ENCODE data around the gene PTPRN2.
"Not testable (repeated sequence)": the region's sequence is repeated elsewhere in the genome, so short reads cannot be mapped to it uniquely, and the experiment has no call there.

PTPRN2 gene

DNA sequence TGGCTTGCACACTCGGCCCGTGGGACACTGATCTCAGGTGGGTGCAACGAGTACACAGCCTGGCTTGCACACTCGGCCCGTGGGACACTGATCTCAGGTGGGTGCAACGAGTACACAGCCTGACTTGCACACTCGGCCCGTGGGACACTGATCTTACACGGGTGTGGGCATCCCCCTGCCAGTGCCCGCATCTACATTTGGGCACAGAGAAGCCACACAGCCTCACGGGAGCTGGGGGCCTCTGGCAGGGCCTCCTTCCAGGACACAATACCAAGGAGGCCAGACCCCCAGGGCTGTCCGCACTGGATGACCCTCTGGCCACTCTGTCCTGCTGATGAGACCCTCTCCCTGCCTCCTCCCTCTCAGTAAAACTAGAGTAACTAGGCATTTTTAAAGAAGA, 920.4 kb downstream of the PTPRN2 start:
- CTCF ChIA-PET, result no interaction called here
- TF ChIP-seq NFRKB (IDR thresholded peaks at IDR 0.05) (no peak), ZNF384 (IDR thresholded peaks at IDR 0.05) (no peak), PKNOX1 (IDR thresholded peaks at IDR 0.05) (no peak), CTBP1 (IDR thresholded peaks at IDR 0.05; ENCODE audit: borderline replicate concordance) (no peak)
- DNase-seq (ENCODE audit: extremely low spot score), result no peak
- POLR2A ChIA-PET, result no interaction called here

DNA sequence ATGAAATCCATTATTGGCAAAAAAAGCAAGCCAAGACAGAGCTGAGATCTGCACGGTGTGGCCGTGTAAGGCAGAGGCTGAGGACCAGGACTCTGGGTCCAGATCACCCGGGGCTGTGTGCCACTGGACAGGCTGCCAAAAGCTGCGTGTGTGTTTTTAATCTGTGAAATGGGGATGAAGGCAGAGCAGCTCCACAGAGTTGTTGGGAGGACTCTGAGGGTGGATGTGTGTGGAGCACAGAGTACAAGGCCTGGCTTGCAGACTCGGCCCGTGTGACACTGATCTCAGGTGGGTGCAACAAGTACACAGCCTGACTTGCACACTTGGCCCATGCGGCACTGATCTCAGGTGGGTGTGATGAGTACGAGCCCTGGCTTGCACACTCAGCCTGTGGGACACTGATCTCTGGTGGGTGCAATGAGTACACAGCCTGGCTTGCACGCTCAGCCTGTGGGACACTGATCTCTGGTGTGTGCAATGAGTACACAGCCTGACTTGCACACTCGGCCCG, 921.0 kb downstream of the PTPRN2 start:
- POLR2A ChIA-PET, result no interaction called here
- CTCF ChIA-PET, result no interaction called here
- DNase-seq (ENCODE audit: extremely low spot score), result no peak
- TF ChIP-seq CTBP1 (IDR thresholded peaks at IDR 0.05; ENCODE audit: borderline replicate concordance), result no peak
- TF ChIP-seq SP1 (IDR thresholded peaks at IDR 0.05), result no peak
- TF ChIP-seq HDGF (IDR thresholded peaks at IDR 0.05; ENCODE audit: borderline replicate concordance), result no peak
- no peak for TF ChIP-seq ZNF384 (IDR thresholded peaks at IDR 0.05)
- no peak for TF ChIP-seq L3MBTL2 (conservative IDR thresholded peaks at IDR 0.05)
- no peak for TF ChIP-seq TARDBP (IDR thresholded peaks at IDR 0.05)
- TF ChIP-seq BHLHE40 (IDR thresholded peaks at IDR 0.05; ENCODE audit: borderline replicate concordance), result no peak
- TF ChIP-seq FOXM1 (IDR thresholded peaks at IDR 0.05; ENCODE audit: borderline replicate concordance), result no peak
- TF ChIP-seq NFRKB (IDR thresholded peaks at IDR 0.05), result no peak
- TF ChIP-seq LEF1 (IDR thresholded peaks at IDR 0.05; ENCODE audit: borderline replicate concordance), result no peak
- no peak for TF ChIP-seq ARNT (IDR thresholded peaks at IDR 0.05)
- no peak for TF ChIP-seq PKNOX1 (IDR thresholded peaks at IDR 0.05)
- no peak for TF ChIP-seq FOXK2 (IDR thresholded peaks at IDR 0.05)

GRCh38 chr7:157665634-157665988, 922.0 kb downstream of the PTPRN2 start:
- DNase-seq (ENCODE audit: extremely low spot score); CTCF ChIA-PET; POLR2A ChIA-PET: not testable (repeated sequence)

GRCh38 chr7:157664871-157665633, 922.6 kb downstream of the PTPRN2 start:
- CTCF ChIA-PET, result no interaction called here
- no peak for DNase-seq (ENCODE audit: extremely low spot score)
- TF ChIP-seq L3MBTL2 (conservative IDR thresholded peaks at IDR 0.05) (no peak), BHLHE40 (IDR thresholded peaks at IDR 0.05; ENCODE audit: borderline replicate concordance) (no peak), HDGF (IDR thresholded peaks at IDR 0.05; ENCODE audit: borderline replicate concordance) (no peak), FOXA1 (IDR thresholded peaks at IDR 0.05) (no peak)

DNA sequence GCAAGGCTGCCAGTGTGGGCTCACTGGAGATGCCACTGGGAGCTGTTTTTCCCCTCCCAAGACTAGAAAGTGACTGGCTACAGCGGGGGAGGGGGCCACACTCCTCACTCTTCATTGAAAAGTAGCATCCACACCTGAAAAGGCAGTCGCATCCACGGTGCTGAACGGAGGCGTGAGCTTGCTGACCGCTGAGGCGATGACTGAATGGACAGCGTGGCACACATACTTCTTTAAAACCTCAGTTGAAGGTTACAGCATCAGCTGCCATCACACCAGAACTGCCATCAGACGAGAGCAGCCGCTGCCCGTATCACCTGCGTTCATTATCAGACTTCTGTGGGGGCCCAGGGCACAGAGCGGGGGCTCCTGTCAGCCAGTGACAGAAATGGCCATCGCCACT, 923.6 kb downstream of the PTPRN2 start:
- TF ChIP-seq LEF1 (IDR thresholded peaks at IDR 0.05; ENCODE audit: borderline replicate concordance), result no peak
- TF ChIP-seq SUZ12 (IDR thresholded peaks at IDR 0.05), result no peak
- TF ChIP-seq ARNT (IDR thresholded peaks at IDR 0.05), result no peak
- no peak for TF ChIP-seq FOXM1 (IDR thresholded peaks at IDR 0.05; ENCODE audit: borderline replicate concordance)
- no peak for TF ChIP-seq SP1 (IDR thresholded peaks at IDR 0.05)
- no peak for TF ChIP-seq PKNOX1 (IDR thresholded peaks at IDR 0.05)
- no peak for TF ChIP-seq ZNF384 (IDR thresholded peaks at IDR 0.05)
- TF ChIP-seq BHLHE40 (IDR thresholded peaks at IDR 0.05; ENCODE audit: borderline replicate concordance), result no peak
- no peak for TF ChIP-seq FOXK2 (IDR thresholded peaks at IDR 0.05)
- TF ChIP-seq HDGF (IDR thresholded peaks at IDR 0.05; ENCODE audit: borderline replicate concordance), result no peak
- no peak for TF ChIP-seq FOXA1 (IDR thresholded peaks at IDR 0.05)
- no peak for TF ChIP-seq NFRKB (IDR thresholded peaks at IDR 0.05)
- no peak for TF ChIP-seq TARDBP (IDR thresholded peaks at IDR 0.05)
- no peak for TF ChIP-seq L3MBTL2 (conservative IDR thresholded peaks at IDR 0.05)
- POLR2A ChIA-PET, result no interaction called here
- DNase-seq (ENCODE audit: extremely low spot score), result no peak
- CTCF ChIA-PET, result no interaction called here

More at GRCh38 chr7:157664871-157665633, 922.6 kb downstream of the PTPRN2 start:
- POLR2A ChIA-PET, result no interaction called here

DNA sequence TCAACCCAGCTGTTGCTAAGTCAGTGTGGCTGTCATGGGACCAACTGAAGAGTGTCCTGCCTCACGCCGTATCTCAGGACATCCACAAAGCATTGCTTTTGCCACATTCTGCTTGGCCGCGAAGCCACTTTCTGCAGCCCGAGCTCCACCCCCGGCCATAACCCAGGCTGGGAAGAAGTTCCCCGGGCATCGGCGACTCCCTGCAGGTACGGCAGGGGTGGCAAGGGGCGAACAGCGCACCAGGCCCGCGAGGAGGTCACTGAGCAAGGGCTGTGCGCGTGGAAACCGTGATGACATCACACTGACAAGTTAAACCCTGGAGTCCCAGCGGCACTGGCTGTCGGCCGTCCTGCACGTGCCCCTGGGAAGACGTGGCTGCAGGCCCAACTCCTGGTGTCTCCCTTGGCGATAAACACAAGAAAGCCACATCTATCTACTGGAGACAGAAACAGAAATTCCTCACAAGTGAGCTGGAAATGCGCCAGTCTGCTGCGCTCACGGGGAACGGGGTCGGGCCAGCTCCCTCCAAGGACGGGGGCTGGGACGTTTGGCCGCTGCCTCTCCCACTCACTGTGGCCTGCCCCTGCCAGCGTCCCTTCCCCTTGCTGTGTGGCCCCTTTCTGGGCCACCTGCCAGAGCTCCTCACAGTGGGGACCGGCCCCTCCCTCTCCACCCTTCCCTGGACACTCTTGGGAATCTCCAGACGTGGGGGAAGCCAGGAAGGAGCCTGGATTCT, 924.5 kb downstream of the PTPRN2 start:
- no peak for TF ChIP-seq NFRKB (IDR thresholded peaks at IDR 0.05)
- TF ChIP-seq HDGF (IDR thresholded peaks at IDR 0.05; ENCODE audit: borderline replicate concordance), result no peak
- TF ChIP-seq FOXA1 (IDR thresholded peaks at IDR 0.05), result no peak
- no peak for TF ChIP-seq LEF1 (IDR thresholded peaks at IDR 0.05; ENCODE audit: borderline replicate concordance)
- TF ChIP-seq L3MBTL2 (conservative IDR thresholded peaks at IDR 0.05), result no peak
- TF ChIP-seq BHLHE40 (IDR thresholded peaks at IDR 0.05; ENCODE audit: borderline replicate concordance), result no peak
- TF ChIP-seq FOXM1 (IDR thresholded peaks at IDR 0.05; ENCODE audit: borderline replicate concordance), result no peak
- no peak for TF ChIP-seq ELF4 (IDR thresholded peaks at IDR 0.05)
- TF ChIP-seq ZNF384 (IDR thresholded peaks at IDR 0.05), result no peak
- TF ChIP-seq FOXK2 (IDR thresholded peaks at IDR 0.05), result no peak
- TF ChIP-seq SUZ12 (IDR thresholded peaks at IDR 0.05), result no peak
- no peak for TF ChIP-seq SP1 (IDR thresholded peaks at IDR 0.05)
- TF ChIP-seq CTBP1 (IDR thresholded peaks at IDR 0.05; ENCODE audit: borderline replicate concordance), result no peak
- TF ChIP-seq PKNOX1 (IDR thresholded peaks at IDR 0.05), result no peak
- ChIA-PET POLR2A (no interaction called here), CTCF (no interaction called here)
- DNase-seq (ENCODE audit: extremely low spot score), result no peak
